Measurements from ENCODE around the gene DENND4A. TPM values are rescaled to one million over a fixed set of nuclear protein-coding genes. Genes with fewer than 3 reads are reported as not detected.
A peak's percentile ranks its signal among the peaks of the same experiment; 100 is the strongest.

The DENND4A gene
- polyA plus RNA-seq, 2 of the 4 experiments (the other 2 are of a cell fraction), result 5.6 to 16.8 TPM

GRCh38 chr15:65762399-65762798 is 29.7 kb downstream of the DENND4A start:
- CTCF ChIA-PET, result interaction anchor here (1.5 kb wide), 1 partner anchor 9 kb away, joined by 7 read pairs; no protein-coding TSS in a partner anchor
- 87% methylated on average over 3 of the region's 3 CpGs for WGBS (ENCODE audit: missing lambda C conversion rate)
- POLR2A ChIA-PET, result no interaction called here

GRCh38 chr15:65761210-65761926 is 30.7 kb downstream of the DENND4A start:
- TF ChIP-seq NR3C1 (IDR thresholded peaks at IDR 0.05) (no peak), NFE2L2 (conservative IDR thresholded peaks at IDR 0.05; ENCODE audit: low read length) (no peak), SMC3 (IDR thresholded peaks at IDR 0.05) (no peak), MAFK (IDR thresholded peaks at IDR 0.05; ENCODE audit: partially characterized antibody) (no peak), CEBPB (IDR thresholded peaks at IDR 0.05) (no peak), MYC (IDR thresholded peaks at IDR 0.05; ENCODE audit: borderline replicate concordance, low read length) (no peak), MAX (IDR thresholded peaks at IDR 0.05) (no peak)
- no peak for DNase-seq (ENCODE audit: low read depth in 1 of 2, low spot score in 1 of 2)
- no peaks in the 10 kb centered on the region for H3K9me3 ChIP-seq
- no peak overlapping the region for H3K4me2 ChIP-seq
- POLR2A ChIA-PET, result no interaction called here
- CTCF ChIA-PET, result no interaction called here
- peak; percentile 73 for FAIRE-seq
- H3K4me1 ChIP-seq, result peaks cover 2% of the 10 kb centered on the region; the same call in 2 of the 3 replicates
- ATAC-seq, result no peak
- no peak overlapping the region for H3K4me3 ChIP-seq
- WGBS (ENCODE audit: missing lambda C conversion rate), result 94% methylated on average over 2 of the region's 2 CpGs
- H3K27ac ChIP-seq, result no peak overlapping the region

More at GRCh38 chr15:65762399-65762798, 29.7 kb downstream of the DENND4A start:
- H3K4me3 ChIP-seq, result no peak overlapping the region
- no peak overlapping the region for H3K4me2 ChIP-seq
- no peak overlapping the region for H3K27ac ChIP-seq
- no peak for TF ChIP-seq FOSL2 (IDR thresholded peaks at IDR 0.05)
- TF ChIP-seq FOSL2 (CRISPR knock-in tag; IDR thresholded peaks at IDR 0.05), result no peak
- TF ChIP-seq NPAS2 (CRISPR knock-in tag; IDR thresholded peaks at IDR 0.05; ENCODE audit: borderline replicate concordance), result no peak
- no peak for TF ChIP-seq ELK1 (IDR thresholded peaks at IDR 0.05; ENCODE audit: low read depth, low read length)
- no peak for TF ChIP-seq CBX2 (IDR thresholded peaks at IDR 0.05; ENCODE audit: borderline replicate concordance, low read depth)
- TF ChIP-seq EP300 (IDR thresholded peaks at IDR 0.05), result no peak
- no peak for TF ChIP-seq JUNB (IDR thresholded peaks at IDR 0.05)
- ATAC-seq, result no peak
- peaks cover 12% of the 10 kb centered on the region for H3K4me1 ChIP-seq
- no peak for FAIRE-seq
- no peaks in the 10 kb centered on the region for H3K9me3 ChIP-seq
- DNase-seq (ENCODE audit: low read depth in 1 of 2, low spot score in 1 of 2), result no peak

- FAIRE-seq, result no peak
- ChIA-PET CTCF (interaction anchor here (0.6 kb wide), 1 partner anchor 96 kb away, joined by 3 read pairs; no protein-coding TSS in a partner anchor), POLR2A (no interaction called here)
Observed at GRCh38 chr15:65759441-65759840, 32.7 kb downstream of the DENND4A start.

More at GRCh38 chr15:65759441-65759840, 32.7 kb downstream of the DENND4A start:
- Histone ChIP-seq H3K4me3 (no peak overlapping the region), H3K4me2 (no peak overlapping the region), H3K9me3 (no peaks in the 10 kb centered on the region), H3K27ac (no peak overlapping the region), H3K4me1 (no peaks in the 10 kb centered on the region)
- DNase-seq (ENCODE audit: low read depth in 1 of 2, low spot score in 1 of 2) (no peak), ATAC-seq (no peak)
- 91% methylated on average over 5 of the region's 5 CpGs for WGBS (ENCODE audit: missing lambda C conversion rate)
- TF ChIP-seq KDM5A (IDR thresholded peaks at IDR 0.05), result no peak
- TF ChIP-seq POLR2AphosphoS2 (conservative IDR thresholded peaks at IDR 0.05; ENCODE audit: low read length), result no peak
- TF ChIP-seq FOSB (CRISPR knock-in tag; IDR thresholded peaks at IDR 0.05), result no peak
- no peak for TF ChIP-seq HOXB5 (CRISPR knock-in tag; IDR thresholded peaks at IDR 0.05)
- no peak for TF ChIP-seq FOSL2 (IDR thresholded peaks at IDR 0.05)
- TF ChIP-seq FOSL2 (CRISPR knock-in tag; IDR thresholded peaks at IDR 0.05), result no peak
- no peak for TF ChIP-seq PHF8 (IDR thresholded peaks at IDR 0.05; ENCODE audit: borderline replicate concordance, low read depth)
- TF ChIP-seq ESRRA (IDR thresholded peaks at IDR 0.05; ENCODE audit: borderline replicate concordance, low read length), result no peak
- no peak for TF ChIP-seq CHD4 (IDR thresholded peaks at IDR 0.05; ENCODE audit: borderline replicate concordance)
- TF ChIP-seq GATA3 (IDR thresholded peaks at IDR 0.05; ENCODE audit: borderline replicate concordance), result no peak
- no peak for TF ChIP-seq PBX3 (IDR thresholded peaks at IDR 0.05)
- no peak for TF ChIP-seq CBX2 (IDR thresholded peaks at IDR 0.05; ENCODE audit: borderline replicate concordance, low read depth)
- no peak for TF ChIP-seq TFCP2L1 (CRISPR knock-in tag; IDR thresholded peaks at IDR 0.05)
- no peak for TF ChIP-seq RFX5 (IDR thresholded peaks at IDR 0.05)
- no peak for TF ChIP-seq NPAS2 (CRISPR knock-in tag; IDR thresholded peaks at IDR 0.05; ENCODE audit: borderline replicate concordance)
- no peak for TF ChIP-seq MYC (IDR thresholded peaks at IDR 0.05; ENCODE audit: borderline replicate concordance, low read length)
- no peak for TF ChIP-seq ATOH8 (CRISPR knock-in tag; IDR thresholded peaks at IDR 0.05; ENCODE audit: low read depth)
- no peak for TF ChIP-seq BHLHE40 (IDR thresholded peaks at IDR 0.05; ENCODE audit: low read depth, low read length)
- TF ChIP-seq MAFK (IDR thresholded peaks at IDR 0.05; ENCODE audit: partially characterized antibody), result no peak
- TF ChIP-seq CTCF (IDR thresholded peaks at IDR 0.05), result no peak
